HepG2 (cell line): ENCODE results near the gene NAGS. TPM values are rescaled to one million over a fixed set of nuclear protein-coding genes. Genes with fewer than 3 reads are reported as not detected.

Experiments
- DMTF1 ChIP-seq: sonication (generic); formaldehyde crosslinking; IDR thresholded peaks from 2 replicates; pipeline ENCODE4 v1.4.0; 2020; ENCODE audit warnings: mild to moderate bottlenecking, missing genetic modification reagents
- MEIS1 ChIP-seq: sonication (generic); formaldehyde crosslinking; IDR thresholded peaks from 2 replicates; pipeline ENCODE4 v1.9.0; 2021; ENCODE audit warnings: mild to moderate bottlenecking, missing genetic modification reagents, moderate library complexity, borderline replicate concordance
- ZBTB39 ChIP-seq: sonication (generic); formaldehyde crosslinking; IDR thresholded peaks from 2 replicates; pipeline ENCODE4 v1.5.0; 2020; ENCODE audit warnings: missing genetic modification reagents
- ZNF253 ChIP-seq: sonication (generic); formaldehyde crosslinking; IDR thresholded peaks from 2 replicates; pipeline ENCODE4 v1.8.0; 2022; ENCODE audit warnings: mild to moderate bottlenecking, missing genetic modification reagents, borderline replicate concordance
- ZNF543 ChIP-seq: sonication (generic); formaldehyde crosslinking; IDR thresholded peaks from 2 replicates; pipeline ENCODE4 v1.4.0; 2020; ENCODE audit warnings: mild to moderate bottlenecking, missing genetic modification reagents
- ZNF782 ChIP-seq: sonication (generic); formaldehyde crosslinking; IDR thresholded peaks from 2 replicates; pipeline ENCODE4 v1.4.0; 2020; ENCODE audit warnings: missing genetic modification reagents, mild to moderate bottlenecking, borderline replicate concordance
- ZSCAN21 ChIP-seq: sonication (generic); formaldehyde crosslinking; IDR thresholded peaks from 2 replicates; pipeline ENCODE4 v1.8.0; 2022; ENCODE audit warnings: mild to moderate bottlenecking, missing genetic modification reagents, moderate library complexity, borderline replicate concordance
- polyA plus RNA-seq, 8 experiments: library from polyadenylated mRNA; depleted of rRNA in 3 of 8; stranded (reverse) in 7 of 8; unstranded in 1 of 8; fragments of >200 nt; fragmentation: Illumina TruSeq in 4 of 8; extraction: Trizol in 4 of 8; gene quantifications; 2 replicates each; pipeline versions ENCODE4 v1.2.1 to v1.2.3, GENCODE V29; 2011 to 2016; ENCODE audit warnings: low read depth in 4 of 8, missing spikeins in 1 of 8, mixed read lengths in 1 of 8; ENCODE audit not compliant: insufficient read depth in 1 of 8
- total RNA-seq, 5 experiments: library from RNA; depleted of rRNA; stranded (reverse); fragments of >200 nt; fragmentation: Illumina TruSeq; extraction: Trizol; gene quantifications; 2 replicates each; pipeline ENCODE4 v1.2.3, GENCODE V29; 2016; ENCODE audit warnings: low read depth in 1 of 5
- TF ChIP-seq, protein P1 (sequence below): sonication (generic); formaldehyde crosslinking; IDR thresholded peaks from 2 replicates; pipeline ENCODE4 v1.4.0; 2020; ENCODE audit warnings: missing genetic modification reagents
- TF ChIP-seq, protein P2 (sequence below): sonication (generic); formaldehyde crosslinking; IDR thresholded peaks from 2 replicates; pipeline ENCODE4 v1.4.0; 2020; ENCODE audit warnings: mild to moderate bottlenecking, missing genetic modification reagents
- TF ChIP-seq, protein P3 (sequence below): sonication (generic); formaldehyde crosslinking; IDR thresholded peaks from 2 replicates; pipeline ENCODE4 v1.5.1; 2020; ENCODE audit warnings: mild to moderate bottlenecking, missing genetic modification reagents, moderate library complexity

Gene NAGS
- total and polyA plus RNA-seq, 2 of the 13 experiments (the other 11 are each of a cell fraction or from before 2014, with no cell fraction given), result 4.3 to 5.1 TPM

- TF ChIP-seq, protein P1, sequence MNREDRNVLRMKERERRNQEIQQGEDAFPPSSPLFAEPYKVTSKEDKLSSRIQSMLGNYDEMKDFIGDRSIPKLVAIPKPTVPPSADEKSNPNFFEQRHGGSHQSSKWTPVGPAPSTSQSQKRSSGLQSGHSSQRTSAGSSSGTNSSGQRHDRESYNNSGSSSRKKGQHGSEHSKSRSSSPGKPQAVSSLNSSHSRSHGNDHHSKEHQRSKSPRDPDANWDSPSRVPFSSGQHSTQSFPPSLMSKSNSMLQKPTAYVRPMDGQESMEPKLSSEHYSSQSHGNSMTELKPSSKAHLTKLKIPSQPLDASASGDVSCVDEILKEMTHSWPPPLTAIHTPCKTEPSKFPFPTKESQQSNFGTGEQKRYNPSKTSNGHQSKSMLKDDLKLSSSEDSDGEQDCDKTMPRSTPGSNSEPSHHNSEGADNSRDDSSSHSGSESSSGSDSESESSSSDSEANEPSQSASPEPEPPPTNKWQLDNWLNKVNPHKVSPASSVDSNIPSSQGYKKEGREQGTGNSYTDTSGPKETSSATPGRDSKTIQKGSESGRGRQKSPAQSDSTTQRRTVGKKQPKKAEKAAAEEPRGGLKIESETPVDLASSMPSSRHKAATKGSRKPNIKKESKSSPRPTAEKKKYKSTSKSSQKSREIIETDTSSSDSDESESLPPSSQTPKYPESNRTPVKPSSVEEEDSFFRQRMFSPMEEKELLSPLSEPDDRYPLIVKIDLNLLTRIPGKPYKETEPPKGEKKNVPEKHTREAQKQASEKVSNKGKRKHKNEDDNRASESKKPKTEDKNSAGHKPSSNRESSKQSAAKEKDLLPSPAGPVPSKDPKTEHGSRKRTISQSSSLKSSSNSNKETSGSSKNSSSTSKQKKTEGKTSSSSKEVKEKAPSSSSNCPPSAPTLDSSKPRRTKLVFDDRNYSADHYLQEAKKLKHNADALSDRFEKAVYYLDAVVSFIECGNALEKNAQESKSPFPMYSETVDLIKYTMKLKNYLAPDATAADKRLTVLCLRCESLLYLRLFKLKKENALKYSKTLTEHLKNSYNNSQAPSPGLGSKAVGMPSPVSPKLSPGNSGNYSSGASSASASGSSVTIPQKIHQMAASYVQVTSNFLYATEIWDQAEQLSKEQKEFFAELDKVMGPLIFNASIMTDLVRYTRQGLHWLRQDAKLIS (CRISPR knock-in tag), result no peak
- TF ChIP-seq ZSCAN21 (CRISPR knock-in tag) (0 out of 2 replicates have a peak, but pooled peaks have one; percentile 9), ZBTB39 (CRISPR knock-in tag) (no peak), MEIS1 (CRISPR knock-in tag) (0 out of 2 replicates have a peak, but pooled peaks have one; percentile 56), ZNF253 (CRISPR knock-in tag) (0 out of 2 replicates have a peak, but pooled peaks have one; percentile 6), DMTF1 (CRISPR knock-in tag) (0 out of 2 replicates have a peak, but pooled peaks have one; percentile 39), ZNF782 (CRISPR knock-in tag) (0 out of 2 replicates have a peak, but pooled peaks have one; percentile 36), ZNF543 (CRISPR knock-in tag) (0 out of 2 replicates have a peak, but pooled peaks have one; percentile 18)
- TF ChIP-seq, protein P2, sequence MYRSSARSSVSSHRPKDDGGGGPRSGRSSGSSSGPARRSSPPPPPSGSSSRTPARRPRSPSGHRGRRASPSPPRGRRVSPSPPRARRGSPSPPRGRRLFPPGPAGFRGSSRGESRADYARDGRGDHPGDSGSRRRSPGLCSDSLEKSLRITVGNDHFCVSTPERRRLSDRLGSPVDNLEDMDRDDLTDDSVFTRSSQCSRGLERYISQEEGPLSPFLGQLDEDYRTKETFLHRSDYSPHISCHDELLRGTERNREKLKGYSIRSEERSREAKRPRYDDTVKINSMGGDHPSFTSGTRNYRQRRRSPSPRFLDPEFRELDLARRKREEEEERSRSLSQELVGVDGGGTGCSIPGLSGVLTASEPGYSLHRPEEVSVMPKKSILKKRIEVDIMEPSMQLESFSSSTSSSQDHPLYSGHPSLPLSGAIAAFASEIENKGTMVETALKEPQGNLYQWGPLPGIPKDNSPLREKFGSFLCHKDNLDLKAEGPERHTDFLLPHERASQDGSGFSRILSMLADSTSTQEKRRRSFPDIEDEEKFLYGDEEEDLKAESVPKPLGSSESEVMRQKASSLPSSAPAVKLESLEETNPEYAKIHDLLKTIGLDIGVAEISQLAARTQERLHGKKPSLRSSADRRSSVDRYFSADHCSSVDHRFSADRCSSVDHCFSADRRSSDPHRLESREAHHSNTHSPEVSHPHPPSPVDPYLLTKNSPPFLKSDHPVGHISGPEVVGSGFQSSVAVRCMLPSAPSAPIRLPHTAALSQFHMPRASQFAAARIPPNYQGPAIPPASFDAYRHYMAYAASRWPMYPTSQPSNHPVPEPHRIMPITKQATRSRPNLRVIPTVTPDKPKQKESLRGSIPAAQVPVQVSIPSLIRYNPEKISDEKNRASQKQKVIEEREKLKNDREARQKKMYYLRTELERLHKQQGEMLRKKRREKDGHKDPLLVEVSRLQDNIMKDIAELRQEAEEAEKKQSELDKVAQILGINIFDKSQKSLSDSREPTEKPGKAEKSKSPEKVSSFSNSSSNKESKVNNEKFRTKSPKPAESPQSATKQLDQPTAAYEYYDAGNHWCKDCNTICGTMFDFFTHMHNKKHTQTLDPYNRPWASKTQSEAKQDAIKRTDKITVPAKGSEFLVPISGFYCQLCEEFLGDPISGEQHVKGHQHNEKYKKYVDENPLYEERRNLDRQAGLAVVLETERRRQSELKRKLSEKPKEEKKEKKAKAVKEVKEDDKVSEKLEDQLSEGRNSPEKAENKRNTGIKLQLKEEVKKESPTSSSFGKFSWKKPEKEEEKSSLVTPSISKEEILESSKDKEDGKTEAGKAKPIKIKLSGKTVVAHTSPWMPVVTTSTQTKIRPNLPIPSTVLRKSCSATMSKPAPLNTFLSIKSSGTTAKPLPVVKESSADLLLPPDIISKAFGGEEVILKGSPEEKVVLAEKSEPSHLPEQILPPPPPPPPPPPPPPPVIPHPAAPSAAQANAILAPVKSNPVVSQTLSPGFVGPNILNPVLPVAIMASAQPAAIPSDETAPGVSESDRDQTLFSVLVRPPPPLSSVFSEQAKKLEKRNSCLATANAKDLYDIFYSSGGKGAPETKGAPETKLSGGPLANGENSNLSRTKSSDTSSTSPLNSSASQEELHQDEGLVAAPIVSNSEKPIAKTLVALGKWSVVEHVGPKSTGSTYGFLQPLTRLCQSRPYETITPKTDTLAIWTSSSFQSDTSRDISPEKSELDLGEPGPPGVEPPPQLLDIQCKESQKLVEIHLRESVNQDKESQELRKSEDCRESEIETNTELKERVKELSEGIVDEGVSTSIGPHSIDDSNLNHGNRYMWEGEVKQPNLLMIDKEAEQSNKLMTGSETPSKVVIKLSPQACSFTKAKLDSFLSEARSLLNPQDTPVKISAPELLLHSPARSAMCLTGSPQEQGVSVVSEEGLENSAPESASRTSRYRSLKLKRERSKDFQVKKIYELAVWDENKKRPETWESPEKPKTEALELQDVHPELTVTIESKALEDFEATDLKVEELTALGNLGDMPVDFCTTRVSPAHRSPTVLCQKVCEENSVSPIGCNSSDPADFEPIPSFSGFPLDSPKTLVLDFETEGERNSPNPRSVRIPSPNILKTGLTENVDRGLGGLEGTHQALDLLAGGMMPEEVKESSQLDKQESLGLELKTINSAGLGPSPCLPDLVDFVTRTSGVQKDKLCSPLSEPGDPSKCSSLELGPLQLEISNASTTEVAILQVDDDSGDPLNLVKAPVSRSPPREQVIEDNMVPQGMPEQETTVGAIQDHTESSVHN (CRISPR knock-in tag), result no peak
- TF ChIP-seq, protein P3, sequence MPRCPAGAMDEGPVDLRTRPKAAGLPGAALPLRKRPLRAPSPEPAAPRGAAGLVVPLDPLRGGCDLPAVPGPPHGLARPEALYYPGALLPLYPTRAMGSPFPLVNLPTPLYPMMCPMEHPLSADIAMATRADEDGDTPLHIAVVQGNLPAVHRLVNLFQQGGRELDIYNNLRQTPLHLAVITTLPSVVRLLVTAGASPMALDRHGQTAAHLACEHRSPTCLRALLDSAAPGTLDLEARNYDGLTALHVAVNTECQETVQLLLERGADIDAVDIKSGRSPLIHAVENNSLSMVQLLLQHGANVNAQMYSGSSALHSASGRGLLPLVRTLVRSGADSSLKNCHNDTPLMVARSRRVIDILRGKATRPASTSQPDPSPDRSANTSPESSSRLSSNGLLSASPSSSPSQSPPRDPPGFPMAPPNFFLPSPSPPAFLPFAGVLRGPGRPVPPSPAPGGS (CRISPR knock-in tag), result no peak
These were observed 9.3 kb upstream of the NAGS start (continued) for GRCh38 chr17:43995150-43995471.
